ENCODE measurements around the gene PSAPL1.

DNA sequence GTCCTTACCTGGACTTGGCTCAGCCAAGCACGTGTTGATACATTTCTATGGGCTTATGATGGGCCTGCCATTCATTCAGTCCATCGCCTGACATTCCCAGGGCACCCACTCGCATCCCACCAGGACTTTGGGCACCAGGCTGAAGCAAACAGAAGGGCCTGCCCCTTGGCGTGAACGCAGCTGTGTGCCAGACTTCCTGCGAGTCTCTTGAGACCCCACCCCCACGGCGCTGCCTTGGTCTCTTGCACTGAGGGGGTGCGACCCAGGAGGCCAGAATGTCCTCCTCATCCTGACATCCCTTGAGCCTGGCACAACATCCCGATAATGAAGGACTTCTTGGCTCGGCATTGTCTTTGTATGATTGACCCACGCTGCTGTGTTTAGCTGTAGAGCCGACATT, 1.5 kb upstream of the PSAPL1 start:
- no peak for TF ChIP-seq GATA3 (IDR thresholded peaks at IDR 0.05; ENCODE audit: low read depth, low read length)
- no peak for TF ChIP-seq GATA2 (IDR thresholded peaks at IDR 0.05; ENCODE audit: low read depth, low read length)
